Pancreas (tissue), 10 donors: Measurements from ENCODE around the gene C1QTNF5. TPM values are rescaled to one million over a fixed set of nuclear protein-coding genes. Genes with fewer than 3 reads are reported as not detected.

ENCODE experiments used
- ATAC-seq, 4 donors: fragments of 200-7000 bp; cut with Tn5 transposase; one replicate each; pipeline versions ENCODE4 v1.8.0 to v1.9.1; 2020; ENCODE audit warnings: mild to moderate bottlenecking in 4 of 4, moderate library complexity in 4 of 4
- DNase-seq, 6 donors: peaks; one replicate each; pipeline ENCODE4 v3.0.0-alpha.2; 2020
- FAIRE-seq: peaks from 2 replicates; lab custom pipeline; 2012; peaks lifted over from hg19 to GRCh38; lab: Jason Lieb, UNC
- H3K27ac ChIP-seq, 4 donors: fragments of 200-600 bp; sonication (generic); 1 replicate in 3 of 4; 2 replicates in 1 of 4; pipeline versions ENCODE4 v1.5.0 to v1.8.0; 2020
- H3K27me3 ChIP-seq, 4 donors: fragments of 200-600 bp; one replicate each; pipeline ENCODE4 v1.8.0; 2021
- H3K36me3 ChIP-seq, 3 donors: fragments of 200-600 bp; sonication (generic) in 1 of 3; one replicate each; pipeline versions ENCODE4 v1.5.0 to v1.8.0; 2020 to 2021
- H3K4me1 ChIP-seq, 3 donors: fragments of 200-600 bp; one replicate each; pipeline ENCODE4 v1.8.0; 2021
- H3K4me3 ChIP-seq, 4 donors: fragments of 200-600 bp; sonication (generic) in 2 of 4; one replicate each; pipeline versions ENCODE4 v1.5.0 to v1.8.0; 2020 to 2021
- H3K9me3 ChIP-seq, 4 donors: fragments of 200-600 bp; one replicate each; pipeline ENCODE4 v1.8.0; 2021
- CTCF ChIP-seq, 4 donors: fragments of 200-600 bp; sonication (generic) in 3 of 4; IDR thresholded peaks; one replicate each; pipeline versions ENCODE4 v1.5.0 to v1.8.0; 2021; ENCODE audit warnings: antibody characterized with exemption in 4 of 4
- WGBS, 2 donors: extraction: QIAGEN DNeasy Blood & Tissue Kit; methylation state at CpG; one replicate each; pipeline ENCODE4 v1.1.7; 2013; 5-methylcytosine and 5-hydroxymethylcytosine counted together
- intact Hi-C, 3 donors: fragments of 100-400 bp; cut with DNase I; formaldehyde crosslinking; loops; one replicate each; pipeline versions ENCODE4 v1.11.1 to v1.14.2; 2022
- polyA plus RNA-seq, 2 donors: library from polyadenylated mRNA; stranded (reverse); fragments of 200-250 nt; gene quantifications; one replicate each; pipeline ENCODE4 v1.2.3, GENCODE V29; 2013
- total RNA-seq, 6 donors: library from RNA; stranded (reverse); fragmentation: NEBNext Ultra II Directional in 4 of 6; extraction: Animal tissue kit (Norgen Biotek cat#: 25700) in 4 of 6; gene quantifications; one replicate each; pipeline versions ENCODE4 v1.2.1 to v1.2.4, GENCODE V29; 2021 to 2023
- donor health status: healthy with polysubstance abuse.
- donor health status: DM: no; HTN: no; CAD: no; lungs with moderate emphysema.
- donor health status: DM: no; HTN: no; CAD: no.
- donor health status: control.
- donor health status: control.
- donor health status: Bipolar disorder and iron deficiency.
- donor health status: DM: yes; HTN: yes; CAD: no.
- donor health status: DM: no; HTN: no; CAD: no.
- donor health status: DM: no; HTN: no; CAD: no.
- donor health status: DM: yes; HTN: yes; CAD: no.

The C1QTNF5 gene
- total and polyA plus RNA-seq, 8 donors = 6.7 to 27.9 (median 15.7) TPM

DNA sequence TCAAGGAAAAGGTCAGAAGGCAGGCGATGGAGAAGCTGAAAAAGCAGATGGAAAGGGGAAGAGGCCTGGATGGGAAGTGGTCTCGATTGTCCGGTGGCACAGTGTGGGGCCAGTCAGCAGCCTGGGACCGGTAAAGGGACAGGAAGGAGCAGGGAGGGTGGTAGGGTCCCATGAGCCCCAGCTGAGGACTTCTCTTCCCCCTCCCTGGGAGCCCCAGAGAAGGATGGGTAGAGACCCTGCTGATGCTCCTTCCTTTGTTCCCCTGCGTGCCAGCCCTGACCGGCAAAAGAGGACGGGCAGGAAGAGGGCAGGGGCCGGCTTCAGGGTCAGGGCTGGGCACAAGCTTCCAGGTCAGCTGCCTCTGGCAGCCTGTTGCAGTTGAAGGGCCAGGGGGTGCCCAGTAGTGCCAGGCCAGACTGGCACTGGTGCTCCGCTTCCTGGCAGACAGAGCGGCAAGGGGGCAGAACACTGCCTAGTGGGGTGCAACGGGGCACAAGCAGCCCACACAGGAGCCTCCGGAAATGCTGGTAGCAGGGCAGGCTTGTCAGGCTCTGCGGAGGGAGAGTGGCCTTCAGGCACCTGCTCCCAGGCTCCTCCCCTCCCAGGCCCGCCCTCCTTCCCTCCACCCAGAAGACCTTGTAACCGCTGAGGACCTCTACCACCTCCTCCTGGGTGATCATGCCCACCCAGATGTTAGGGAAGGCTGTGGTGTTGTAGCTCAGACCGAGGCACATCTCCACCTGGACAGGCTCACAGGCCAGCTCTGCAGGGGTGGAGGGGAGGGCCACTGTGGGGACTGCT, 739 bp upstream of the C1QTNF5 start:
- Histone ChIP-seq H3K4me3 (no peak overlapping the region), H3K4me1 (peaks cover 4 to 16% (median 8%) of the 10 kb centered on the region in 3 donors)
- peak in 1 of 6 donors; percentile 40 for DNase-seq

DNA sequence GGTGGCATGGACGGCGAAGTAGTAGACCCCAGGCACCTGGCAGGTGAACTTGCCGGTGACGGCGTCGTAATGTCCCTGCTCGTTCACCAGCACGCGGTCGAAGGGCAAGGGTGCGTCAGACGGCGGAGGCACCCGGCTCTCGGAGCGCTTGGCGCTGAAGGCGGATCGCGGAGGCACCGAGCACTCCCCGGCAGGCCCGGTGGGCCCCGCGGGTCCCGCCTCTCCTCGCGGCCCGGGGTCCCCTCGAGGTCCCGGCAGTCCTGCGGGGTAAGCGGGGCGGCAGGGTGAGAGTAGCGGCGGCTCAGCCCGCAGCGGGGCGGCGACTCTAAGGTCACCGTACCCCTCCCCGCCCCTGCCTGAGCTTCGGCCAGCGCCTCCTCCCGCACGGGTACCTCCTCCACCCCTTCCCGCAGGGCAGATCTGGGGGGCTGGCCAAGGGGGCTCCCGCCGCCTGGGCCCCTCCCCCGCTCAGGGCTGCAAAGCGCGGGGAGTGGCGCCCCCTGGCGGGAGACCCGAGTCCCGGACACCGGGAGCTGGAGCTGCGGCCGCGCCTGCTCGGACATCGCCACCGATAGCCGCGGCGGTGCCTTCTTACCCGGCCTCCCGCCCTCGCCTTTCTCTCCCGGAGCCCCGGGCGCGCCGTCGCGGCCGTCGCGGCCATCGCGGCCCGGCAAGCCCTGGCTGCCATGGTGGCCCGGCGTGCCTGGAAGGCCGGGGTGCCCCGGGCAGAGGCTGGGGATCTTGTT, 921 bp downstream of the C1QTNF5 start:
- FAIRE-seq = no peak
- Histone ChIP-seq H3K36me3 (no peaks in the 10 kb centered on the region), H3K4me1 (peaks cover 4 to 25% (median 16%) of the 10 kb centered on the region in 3 donors), H3K27me3 (no peaks in the 10 kb centered on the region), H3K9me3 (no peaks in the 10 kb centered on the region), H3K27ac (peak overlapping the region; percentile 36 to 86 (median 76)), H3K4me3 (peak overlapping the region; percentile 21 to 59 (median 40))
- intact Hi-C loops = loop anchor here in 1 of 3 donors (5.0 kb wide), 1 partner anchor 38 kb away; no protein-coding TSS in a partner anchor
- DNase-seq = peak; percentile 59 to 93 (median 76)
- peak; percentile 66 to 77 (median 72) for ATAC-seq
- TF ChIP-seq CTCF (IDR thresholded peaks at IDR 0.05) = peak; percentile 76 to 93 (median 84)
- 2 to 3% methylated on average over 74 to 86 of the region's 86 CpGs for WGBS, 2 donors

More for the DNA sequence above, 739 bp upstream of the C1QTNF5 start:
- no peaks in the 10 kb centered on the region for H3K36me3 ChIP-seq
- no peak for FAIRE-seq
- H3K9me3 ChIP-seq = no peaks in the 10 kb centered on the region
- peak overlapping the region; percentile 36 to 86 (median 76) for H3K27ac ChIP-seq
- peak in 3 of 4 donors; percentile 13 to 61 (median 33) for ATAC-seq
- WGBS, 2 donors = 30 to 33% methylated on average over 15 to 16 of the region's 16 CpGs
- H3K27me3 ChIP-seq = no peaks in the 10 kb centered on the region
- no peak for TF ChIP-seq CTCF (IDR thresholded peaks at IDR 0.05)
- intact Hi-C loops = no loop called here

DNA sequence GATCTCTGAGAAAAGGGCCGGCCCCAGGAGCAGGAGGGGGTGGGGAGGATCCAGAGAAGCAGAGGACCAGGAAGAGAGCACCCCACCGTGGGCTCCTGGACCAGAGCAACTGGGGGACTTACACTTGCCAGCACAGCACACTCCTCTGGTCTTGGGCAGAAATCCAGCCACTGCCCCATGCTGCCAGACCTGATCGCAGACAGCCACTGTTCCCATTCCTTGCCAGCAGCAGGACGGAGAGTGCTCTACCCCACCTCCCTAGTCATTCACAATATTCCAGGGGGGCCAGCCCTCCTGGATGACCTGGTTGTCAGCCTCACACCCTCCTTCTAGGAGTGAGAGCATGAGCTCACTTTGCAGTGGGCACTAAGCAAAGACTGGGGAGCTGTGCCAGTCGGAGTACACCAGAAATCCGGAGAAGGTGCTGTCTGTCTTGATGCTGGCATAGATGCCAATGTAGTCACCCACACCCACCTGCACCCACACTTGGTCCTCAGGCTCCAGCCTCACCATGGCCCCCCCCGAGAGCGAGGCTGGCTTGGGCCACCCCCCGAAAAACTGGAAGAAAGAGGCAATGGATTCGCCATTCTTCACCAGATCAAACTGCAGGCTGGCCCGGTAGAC, 1.6 kb downstream of the C1QTNF5 start:
- no peaks in the 10 kb centered on the region for H3K9me3 ChIP-seq
- no peaks in the 10 kb centered on the region for H3K36me3 ChIP-seq
- peaks cover 4 to 25% (median 16%) of the 10 kb centered on the region in 3 donors for H3K4me1 ChIP-seq
- TF ChIP-seq CTCF (IDR thresholded peaks at IDR 0.05) = no peak
- H3K4me3 ChIP-seq = peak overlapping the region in 2 of 4 donors; percentile 47 to 59
- 58 to 61% methylated on average over 11 of the region's 11 CpGs for WGBS, 2 donors
- peak overlapping the region in 1 of 4 donors; percentile 79 for H3K27ac ChIP-seq
- ATAC-seq (no peak), DNase-seq (no peak), FAIRE-seq (no peak)
- intact Hi-C loops = loop anchor here in 1 of 3 donors (5.0 kb wide), 1 partner anchor 38 kb away; no protein-coding TSS in a partner anchor
- no peaks in the 10 kb centered on the region for H3K27me3 ChIP-seq

DNA sequence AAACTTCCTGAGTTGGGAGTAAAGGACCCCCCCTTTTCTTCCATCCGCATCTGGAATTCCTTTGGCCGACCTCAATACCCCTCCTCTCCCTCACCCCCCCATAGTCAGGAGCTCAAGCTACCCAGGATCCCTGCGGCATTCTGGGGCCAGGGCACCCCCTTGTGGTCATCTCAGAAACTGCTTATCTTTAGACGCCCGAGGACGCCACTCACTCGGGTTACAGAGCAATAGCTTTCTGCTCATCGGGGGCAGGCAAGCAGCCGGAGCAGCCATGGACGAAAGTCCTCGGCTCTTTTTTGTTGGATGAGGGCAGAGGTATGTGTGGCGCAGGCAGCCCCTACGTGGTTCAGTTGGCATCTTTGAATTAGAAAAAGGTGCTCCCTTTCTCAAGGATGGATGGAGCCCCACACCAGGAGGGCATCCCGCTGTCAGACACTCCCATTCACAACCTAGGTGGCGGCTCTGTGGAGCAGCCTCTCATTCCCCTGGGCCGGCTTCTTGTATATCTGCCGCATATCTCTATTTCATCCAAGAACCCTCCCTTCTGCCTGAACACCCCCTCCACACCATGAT, 2.3 kb downstream of the C1QTNF5 start:
- Histone ChIP-seq H3K4me3 (no peak overlapping the region), H3K36me3 (no peaks in the 10 kb centered on the region), H3K4me1 (peaks cover 4 to 25% (median 16%) of the 10 kb centered on the region in 3 donors), H3K9me3 (no peaks in the 10 kb centered on the region), H3K27me3 (no peaks in the 10 kb centered on the region), H3K27ac (no peak overlapping the region)
- peak in 4 of 6 donors; percentile 52 to 71 (median 62) for DNase-seq
- peak; percentile 47 to 71 (median 58) for TF ChIP-seq CTCF (IDR thresholded peaks at IDR 0.05)
- ATAC-seq = peak in 3 of 4 donors; percentile 30 to 42 (median 38)
- FAIRE-seq = no peak
- WGBS, 2 donors = 15 to 18% methylated on average over 17 of the region's 17 CpGs
- intact Hi-C loops = loop anchor here in 1 of 3 donors (5.0 kb wide), 1 partner anchor 39 kb away; no protein-coding TSS in a partner anchor
